CD14-positive monocyte (primary cell): Measurements from ENCODE around the gene FBXO28. TPM values are rescaled to one million over a fixed set of nuclear protein-coding genes. Genes with fewer than 3 reads are reported as not detected.
A peak's percentile ranks its signal among the peaks of the same experiment; 100 is the strongest.

Experiments used
- DNase-seq, 3 donors: peaks; one replicate each; pipeline ENCODE4 v3.0.0-alpha.2; 2011 to 2022
- H2AFZ ChIP-seq: 2 replicates; pipeline ENCODE4 v1.6.0; 2012; ENCODE audit warnings: mild to moderate bottlenecking, low read depth, low read length, inconsistent platforms; ENCODE audit not compliant: insufficient read depth, poor library complexity, severe bottlenecking
- H3K27ac ChIP-seq, 2 donors: 1 replicate in 1 of 2; 2 replicates in 1 of 2; pipeline ENCODE4 v1.5.1; 2012 to 2013; ENCODE audit warnings: low read length in 2 of 2, control low read depth in 1 of 2, inconsistent platforms in 1 of 2, low read depth in 1 of 2, mild to moderate bottlenecking in 1 of 2
- H3K27me3 ChIP-seq, 2 donors: one replicate each; pipeline versions ENCODE4 v1.6.0 to v1.6.1; 2011 to 2013; ENCODE audit warnings: low read length in 2 of 2; ENCODE audit not compliant: control insufficient read depth in 2 of 2, insufficient read depth in 2 of 2
- H3K36me3 ChIP-seq, 2 donors: replicated peaks in 1 of 2; 1 replicate in 1 of 2; 2 replicates in 1 of 2; pipeline versions ENCODE4 v1.5.1 to v1.6.1; 2012 to 2013; ENCODE audit warnings: low read length in 2 of 2, control low read depth in 1 of 2, inconsistent platforms in 1 of 2, mild to moderate bottlenecking in 1 of 2; ENCODE audit not compliant: insufficient read depth in 2 of 2, control insufficient read depth in 1 of 2
- H3K4me1 ChIP-seq, 2 donors: 1 replicate in 1 of 2; 2 replicates in 1 of 2; pipeline versions ENCODE4 v1.5.1 to v1.6.1; 2012 to 2013; ENCODE audit warnings: low read length in 2 of 2, control low read depth in 1 of 2, inconsistent platforms in 1 of 2, mild to moderate bottlenecking in 1 of 2, moderate library complexity in 1 of 2; ENCODE audit not compliant: insufficient read depth in 2 of 2, control insufficient read depth in 1 of 2
- H3K4me2 ChIP-seq: replicated peaks from 2 replicates; pipeline ENCODE3; 2012; ENCODE audit warnings: low read length, moderate library complexity, mild to moderate bottlenecking; ENCODE audit not compliant: poor library complexity, severe bottlenecking; ENCODE audit errors: extremely low read depth
- H3K4me3 ChIP-seq, 3 experiments: fragments of 200-600 bp in 1 of 3; sonication (generic) in 1 of 3; replicated peaks in 1 of 3; 1 replicate in 2 of 3; 2 replicates in 1 of 3; pipeline ENCODE4 v1.5.1; 2011 to 2013; ENCODE audit warnings: low read length in 3 of 3, mild to moderate bottlenecking in 3 of 3, control low read depth in 2 of 3, low read depth in 2 of 3, inconsistent platforms in 1 of 3, moderate library complexity in 1 of 3
- H3K79me2 ChIP-seq: 2 replicates; pipeline ENCODE4 v1.6.0; 2012; ENCODE audit warnings: mild to moderate bottlenecking, control low read depth, inconsistent platforms, low read length, moderate library complexity; ENCODE audit not compliant: insufficient read depth
- H3K9ac ChIP-seq: 2 replicates; pipeline ENCODE4 v1.6.0; 2017; ENCODE audit warnings: low read length, mild to moderate bottlenecking; ENCODE audit not compliant: insufficient read depth, poor library complexity, severe bottlenecking
- H3K9me3 ChIP-seq, 2 donors: replicated peaks in 1 of 2; 1 replicate in 1 of 2; 2 replicates in 1 of 2; pipeline versions ENCODE4 v1.5.1 to v1.6.1; 2012 to 2013; ENCODE audit warnings: low read length in 2 of 2, control low read depth in 1 of 2; ENCODE audit not compliant: control insufficient read depth in 1 of 2, insufficient read depth in 1 of 2
- H4K20me1 ChIP-seq: 2 replicates; pipeline ENCODE4 v1.6.0; 2012; ENCODE audit warnings: mild to moderate bottlenecking, low read length, control low read depth, moderate library complexity; ENCODE audit not compliant: insufficient read depth
- H3K27ac Mint-ChIP-seq, 7 donors: one replicate each; pipeline ENCODE4 v1.8.0; 2020; ENCODE audit warnings: mild to moderate bottlenecking in 7 of 7, mixed read lengths in 7 of 7, moderate library complexity in 6 of 7, inconsistent platforms in 2 of 7
- H3K27me3 Mint-ChIP-seq, 3 donors: one replicate each; pipeline ENCODE4 v1.8.0; 2021 to 2022; ENCODE audit warnings: low read depth in 3 of 3, mild to moderate bottlenecking in 3 of 3, mixed read lengths in 3 of 3, moderate library complexity in 3 of 3, inconsistent platforms in 1 of 3
- H3K36me3 Mint-ChIP-seq, 2 donors: one replicate each; pipeline ENCODE4 v1.8.0; 2020; ENCODE audit warnings: mixed read lengths in 2 of 2, inconsistent platforms in 1 of 2, mild to moderate bottlenecking in 1 of 2
- H3K4me1 Mint-ChIP-seq: one replicate; pipeline ENCODE4 v1.8.0; 2020; ENCODE audit warnings: mild to moderate bottlenecking, mixed read lengths
- H3K4me3 Mint-ChIP-seq, 2 donors: one replicate each; pipeline ENCODE4 v1.8.0; 2020; ENCODE audit warnings: mild to moderate bottlenecking in 2 of 2, mixed read lengths in 2 of 2, moderate library complexity in 1 of 2
- H3K9me3 Mint-ChIP-seq, 7 donors: one replicate each; pipeline ENCODE4 v1.8.0; 2020 to 2022; ENCODE audit warnings: mixed read lengths in 7 of 7, mild to moderate bottlenecking in 6 of 7, moderate library complexity in 6 of 7, inconsistent platforms in 2 of 7
- WGBS: methylation state at CpG from one replicate; pipeline ENCODE4 v1.1.5; 2013; ENCODE audit warnings: missing lambda C conversion rate; ENCODE audit not compliant: insufficient coverage; 5-methylcytosine and 5-hydroxymethylcytosine counted together
- intact Hi-C, 2 donors: fragments of 100-400 bp; cut with micrococcal nuclease; formaldehyde crosslinking; loops; one replicate each; pipeline versions ENCODE4 v1.15.0 to v1.15.1; 2023
- polyA plus RNA-seq, 3 donors: library from polyadenylated mRNA; depleted of rRNA in 1 of 3; unstranded in 2 of 3; stranded (reverse) in 1 of 3; fragments of 300-500 nt in 2 of 3; fragments of >200 nt in 1 of 3; fragmentation: Illumina TruSeq in 2 of 3; gene quantifications; 1 replicate in 2 of 3; 2 replicates in 1 of 3; pipeline ENCODE4 v1.2.3, GENCODE V29; 2012 to 2021
- TF ChIP-seq, protein P1 (sequence below): fragments of 200-600 bp; IDR thresholded peaks from one replicate; pipeline ENCODE4 v1.8.0; 2022; ENCODE audit warnings: antibody characterized with exemption, mild to moderate bottlenecking

The FBXO28 gene
- polyA plus RNA-seq, 3 donors, result 12.9 to 15.8 (median 13.0) TPM

DNA sequence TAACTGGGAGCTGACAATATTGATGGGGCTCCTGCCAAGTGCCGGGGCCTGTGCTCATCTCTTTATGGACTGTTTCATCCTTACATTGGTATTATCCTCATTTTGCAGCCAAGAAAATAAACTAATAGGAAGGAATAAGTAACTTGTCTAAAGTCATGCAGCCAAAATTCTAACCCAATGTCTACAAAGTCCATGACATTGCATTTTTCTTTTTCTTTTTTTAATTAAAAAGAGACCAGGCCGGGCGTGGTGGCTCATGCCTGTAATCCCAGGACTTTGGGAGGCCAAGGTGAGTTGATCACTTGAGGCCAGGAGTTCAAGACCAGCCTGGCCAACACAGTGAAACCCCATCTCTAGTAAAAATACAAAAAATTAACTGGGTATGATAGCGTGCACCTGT, 87.9 kb downstream of the FBXO28 start:
- no peaks in the 10 kb centered on the region for H3K9me3 ChIP-seq
- Mint-ChIP-seq H3K4me3 (no peak overlapping the region), H3K9me3 (peaks cover 0 to 3% (median 0%) of the 10 kb centered on the region in 7 donors), H3K36me3 (no peaks in the 10 kb centered on the region), H3K27me3 (no peaks in the 10 kb centered on the region), H3K4me1 (peaks cover 49% of the 10 kb centered on the region), H3K27ac (no peak overlapping the region)
- H3K4me3 ChIP-seq, result no peak overlapping the region
- DNase-seq, result no peak
- no peaks in the 10 kb centered on the region for H3K79me2 ChIP-seq
- H3K9ac ChIP-seq, result no peak overlapping the region
- H3K4me1 ChIP-seq, result peaks cover 48 to 54% of the 10 kb centered on the region in 2 donors
- H3K27ac ChIP-seq, result no peak overlapping the region
- H4K20me1 ChIP-seq, result no peaks in the 10 kb centered on the region
- H2AFZ ChIP-seq, result no peak overlapping the region
- H3K36me3 ChIP-seq, result no peaks in the 10 kb centered on the region
- H3K4me2 ChIP-seq, result no peak overlapping the region
- intact Hi-C loops, result no loop called here
- H3K27me3 ChIP-seq, result no peaks in the 10 kb centered on the region
- 80% methylated on average over 1 of the region's 4 CpGs for WGBS
- TF ChIP-seq, protein P1, sequence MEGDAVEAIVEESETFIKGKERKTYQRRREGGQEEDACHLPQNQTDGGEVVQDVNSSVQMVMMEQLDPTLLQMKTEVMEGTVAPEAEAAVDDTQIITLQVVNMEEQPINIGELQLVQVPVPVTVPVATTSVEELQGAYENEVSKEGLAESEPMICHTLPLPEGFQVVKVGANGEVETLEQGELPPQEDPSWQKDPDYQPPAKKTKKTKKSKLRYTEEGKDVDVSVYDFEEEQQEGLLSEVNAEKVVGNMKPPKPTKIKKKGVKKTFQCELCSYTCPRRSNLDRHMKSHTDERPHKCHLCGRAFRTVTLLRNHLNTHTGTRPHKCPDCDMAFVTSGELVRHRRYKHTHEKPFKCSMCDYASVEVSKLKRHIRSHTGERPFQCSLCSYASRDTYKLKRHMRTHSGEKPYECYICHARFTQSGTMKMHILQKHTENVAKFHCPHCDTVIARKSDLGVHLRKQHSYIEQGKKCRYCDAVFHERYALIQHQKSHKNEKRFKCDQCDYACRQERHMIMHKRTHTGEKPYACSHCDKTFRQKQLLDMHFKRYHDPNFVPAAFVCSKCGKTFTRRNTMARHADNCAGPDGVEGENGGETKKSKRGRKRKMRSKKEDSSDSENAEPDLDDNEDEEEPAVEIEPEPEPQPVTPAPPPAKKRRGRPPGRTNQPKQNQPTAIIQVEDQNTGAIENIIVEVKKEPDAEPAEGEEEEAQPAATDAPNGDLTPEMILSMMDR, result no peak

DNA sequence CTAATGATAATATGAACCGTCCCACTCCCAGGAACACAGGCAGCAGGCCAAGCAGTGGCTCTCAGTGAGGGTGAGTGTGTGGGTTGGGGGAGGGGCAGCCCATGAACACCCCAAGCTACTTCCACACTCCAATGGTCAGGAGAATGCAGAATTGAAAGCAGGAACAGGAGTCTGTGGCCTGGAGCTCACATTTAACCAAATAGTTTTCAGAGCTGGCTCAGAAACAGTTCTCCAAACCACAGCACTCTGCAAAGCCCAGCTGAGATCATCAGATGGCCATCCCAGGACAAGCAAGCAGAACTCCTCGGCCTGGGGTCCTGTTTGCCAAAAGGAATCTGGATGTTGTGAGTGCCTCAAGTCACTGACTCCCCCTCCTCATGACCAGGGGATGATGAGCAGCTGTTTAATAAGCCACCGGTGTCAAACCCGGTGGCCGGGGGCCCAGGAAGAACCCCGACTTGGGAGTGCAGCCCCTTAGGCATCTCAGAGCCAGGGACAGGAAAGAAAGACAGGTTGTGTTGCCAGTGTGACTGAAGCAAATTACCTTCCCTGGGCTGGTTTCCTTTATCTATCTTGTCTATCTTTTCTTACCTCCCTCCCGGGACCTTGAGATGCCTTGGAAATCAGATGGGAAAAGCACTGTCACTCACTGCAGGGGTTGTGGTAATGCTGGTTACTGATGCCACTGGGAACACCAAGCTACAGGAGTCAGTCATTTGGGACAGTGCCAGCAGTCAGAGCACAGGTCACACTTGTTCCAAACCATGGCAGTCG, 89.5 kb downstream of the FBXO28 start:
- WGBS, result 0% methylated on average over 1 of the region's 8 CpGs
- H3K36me3 Mint-ChIP-seq, result no peaks in the 10 kb centered on the region

More for the DNA sequence above, 89.5 kb downstream of the FBXO28 start:
- peaks cover 0 to 3% (median 0%) of the 10 kb centered on the region in 7 donors for H3K9me3 Mint-ChIP-seq
- Histone ChIP-seq H3K27me3 (no peaks in the 10 kb centered on the region), H4K20me1 (no peaks in the 10 kb centered on the region), H3K36me3 (no peaks in the 10 kb centered on the region), H3K4me2 (peak overlapping the region; percentile 70), H3K9me3 (no peaks in the 10 kb centered on the region), H3K79me2 (no peaks in the 10 kb centered on the region), H3K9ac (peak overlapping the region; percentile 58), H3K4me3 (peak overlapping the region in 1 of 3 experiments; percentile 66), H3K27ac (peak overlapping the region; percentile 87 to 93), H2AFZ (peak overlapping the region; percentile 60), H3K4me1 (peaks cover 48 to 54% of the 10 kb centered on the region in 2 donors)
- intact Hi-C loops, result no loop called here
- H3K27me3 Mint-ChIP-seq, result no peaks in the 10 kb centered on the region
- H3K27ac Mint-ChIP-seq, result peak overlapping the region; percentile 87 to 94 (median 92)
- TF ChIP-seq, protein P1, result no peak
- DNase-seq, result peak; percentile 74 to 86 (median 75)
- peak overlapping the region; percentile 47 to 75 for H3K4me3 Mint-ChIP-seq
- peaks cover 48% of the 10 kb centered on the region for H3K4me1 Mint-ChIP-seq
